ENCODE data around the gene SH3GLB2.
A peak's percentile ranks its signal among the peaks of the same experiment; 100 is the strongest.
"Not testable (repeated sequence)": the region's sequence is repeated elsewhere in the genome, so short reads cannot be mapped to it uniquely, and the experiment has no call there.

Gene SH3GLB2

DNA sequence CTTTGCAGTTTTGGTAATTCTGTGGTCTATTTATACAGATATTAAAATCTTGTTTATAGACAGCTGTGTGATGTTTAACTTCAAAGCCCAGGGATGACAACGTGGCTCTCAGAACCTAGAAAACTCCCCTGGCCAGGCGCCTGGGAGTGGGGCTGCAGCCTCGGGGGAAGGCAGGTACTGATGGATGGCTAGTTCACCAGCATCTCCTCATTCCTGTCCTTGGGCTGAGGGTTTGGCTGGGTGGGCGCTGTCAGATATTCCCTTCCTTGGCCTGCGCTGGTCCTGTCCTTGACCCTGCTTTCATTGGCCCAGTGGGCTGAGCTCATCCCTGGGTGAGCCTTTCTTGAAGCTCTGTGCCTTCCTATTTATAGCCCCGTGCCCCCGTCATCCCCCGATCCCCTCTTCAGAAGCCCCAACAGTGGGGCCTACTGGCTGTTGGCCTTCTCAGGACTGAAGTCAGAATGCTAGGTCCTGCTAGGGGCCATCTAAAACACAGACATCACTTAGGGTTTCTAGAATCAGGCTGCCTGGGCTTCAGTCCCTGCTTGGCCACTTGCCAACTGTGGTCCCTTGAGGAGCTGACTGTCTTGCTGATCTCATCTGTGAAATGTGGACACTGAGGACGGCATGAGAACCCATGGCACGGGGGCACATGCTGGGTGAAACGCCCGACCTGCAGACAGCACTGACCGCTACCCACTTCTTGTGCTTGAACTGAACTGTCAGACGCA, 20.9 kb downstream of the SH3GLB2 start:
- Histone ChIP-seq H3K27me3 (ENCODE audit: control insufficient read depth, insufficient read depth, low read length) (no peaks in the 10 kb centered on the region), H3K4me3 (ENCODE audit: low read depth, low read length) (no peak overlapping the region), H3K27ac (ENCODE audit: low read depth, low read length) (no peak overlapping the region), H3K36me3 (ENCODE audit: control insufficient read depth, insufficient read depth, low read length) (peaks cover 82% of the 10 kb centered on the region), H3K4me1 (ENCODE audit: control insufficient read depth, insufficient read depth, low read length) (no peaks in the 10 kb centered on the region), H3K9me3 (ENCODE audit: control insufficient read depth, insufficient read depth, low read length) (no peaks in the 10 kb centered on the region), H3K9ac (ENCODE audit: low read depth, low read length) (no peak overlapping the region)

DNA sequence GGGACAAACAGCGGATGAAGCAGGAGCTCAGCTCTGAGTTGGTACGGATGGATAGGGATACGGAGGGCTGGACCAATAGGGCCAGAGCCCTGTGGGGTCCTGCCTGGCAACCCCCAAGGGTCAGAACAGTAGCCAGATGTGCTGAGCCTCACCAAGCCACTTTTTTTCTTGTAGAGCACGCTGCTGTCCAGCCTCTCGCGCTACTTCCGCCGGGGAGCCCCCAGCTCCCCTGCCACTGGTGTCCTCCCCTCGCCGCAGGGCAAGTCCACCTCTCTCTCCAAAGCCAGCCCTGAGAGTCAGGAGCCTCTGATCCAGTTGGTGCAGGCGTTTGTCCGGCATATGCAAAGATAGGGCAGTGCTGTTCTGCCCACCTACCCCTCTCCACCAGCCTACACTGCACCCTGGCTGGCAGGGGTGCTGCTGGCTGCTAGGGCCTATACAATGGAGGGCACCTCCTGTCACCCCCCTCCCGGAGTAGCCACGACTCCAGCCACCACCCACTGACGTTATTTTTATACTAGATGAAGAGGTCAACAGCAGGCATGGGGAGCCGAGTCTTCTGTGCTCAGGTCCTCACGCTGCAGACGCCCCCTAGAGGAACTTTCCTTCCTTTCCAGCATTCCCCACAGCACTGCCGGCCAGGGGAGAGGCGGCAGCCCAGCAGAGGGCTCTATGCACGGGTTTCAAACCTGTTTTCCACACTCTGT, 21.6 kb downstream of the SH3GLB2 start:
- Histone ChIP-seq H3K9me3 (ENCODE audit: control insufficient read depth, insufficient read depth, low read length) (no peaks in the 10 kb centered on the region), H3K4me1 (ENCODE audit: control insufficient read depth, insufficient read depth, low read length) (no peaks in the 10 kb centered on the region), H3K36me3 (ENCODE audit: control insufficient read depth, insufficient read depth, low read length) (peaks cover 86% of the 10 kb centered on the region), H3K4me3 (ENCODE audit: low read depth, low read length) (no peak overlapping the region), H3K27me3 (ENCODE audit: control insufficient read depth, insufficient read depth, low read length) (no peaks in the 10 kb centered on the region), H3K27ac (ENCODE audit: low read depth, low read length) (peak overlapping the region; percentile 37), H3K9ac (ENCODE audit: low read depth, low read length) (no peak overlapping the region)

DNA sequence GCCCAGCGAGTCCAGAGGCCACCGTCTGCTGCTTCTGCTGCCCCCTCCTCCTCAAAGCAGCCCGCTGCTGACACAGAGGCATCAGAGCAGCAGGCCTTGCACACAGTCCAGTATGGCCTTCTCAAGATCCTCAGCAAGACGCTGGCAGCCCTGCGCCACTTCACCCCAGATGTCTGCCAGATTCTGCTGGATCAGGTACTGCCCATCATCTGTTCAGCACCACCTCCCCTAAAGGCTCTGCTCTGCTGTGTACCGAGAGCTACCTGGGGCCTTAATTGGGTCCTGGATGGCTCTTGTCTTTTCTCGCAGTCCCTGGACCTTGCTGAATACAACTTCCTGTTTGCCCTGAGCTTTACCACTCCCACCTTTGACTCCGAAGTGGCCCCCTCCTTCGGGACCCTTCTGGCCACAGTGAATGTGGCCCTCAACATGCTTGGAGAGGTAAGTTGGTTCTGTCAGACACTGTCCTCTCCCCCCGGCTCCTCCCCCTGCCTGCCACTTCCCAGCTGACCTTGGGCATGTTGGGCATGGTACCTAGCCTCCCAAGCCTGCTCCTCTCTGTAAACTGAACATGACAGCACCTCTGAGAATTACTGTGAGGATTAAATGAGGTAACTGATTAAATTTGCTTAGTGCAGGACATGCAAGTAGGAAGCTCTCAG, 22.7 kb downstream of the SH3GLB2 start:
- no peak overlapping the region for H3K9ac ChIP-seq (ENCODE audit: low read depth, low read length)
- H3K4me1 ChIP-seq (ENCODE audit: control insufficient read depth, insufficient read depth, low read length): no peaks in the 10 kb centered on the region
- H3K4me3 ChIP-seq (ENCODE audit: low read depth, low read length): no peak overlapping the region
- no peaks in the 10 kb centered on the region for H3K27me3 ChIP-seq (ENCODE audit: control insufficient read depth, insufficient read depth, low read length)
- peaks cover 84% of the 10 kb centered on the region for H3K36me3 ChIP-seq (ENCODE audit: control insufficient read depth, insufficient read depth, low read length)
- no peaks in the 10 kb centered on the region for H3K9me3 ChIP-seq (ENCODE audit: control insufficient read depth, insufficient read depth, low read length)
- no peak overlapping the region for H3K27ac ChIP-seq (ENCODE audit: low read depth, low read length)

DNA sequence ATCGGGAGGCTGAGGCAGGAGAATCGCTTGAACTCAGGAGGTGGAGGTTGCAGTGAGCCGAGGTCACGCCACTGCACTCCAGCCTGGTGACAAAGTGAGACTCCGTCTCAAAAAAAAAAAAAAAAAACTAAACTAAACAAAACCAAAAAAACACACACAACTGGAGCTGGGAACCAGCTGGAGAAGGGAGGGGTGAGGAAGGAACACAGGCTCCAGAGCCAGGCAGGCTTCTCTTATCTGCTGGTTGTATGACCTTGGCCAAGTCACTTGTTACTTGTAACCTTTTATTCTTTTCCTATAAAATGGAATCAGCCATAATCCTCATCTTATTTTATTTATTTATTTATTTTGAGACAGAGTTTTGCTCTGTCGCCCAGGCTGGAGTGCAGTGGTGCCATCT, 24.0 kb downstream of the SH3GLB2 start:
- not testable (repeated sequence) for H3K4me1 ChIP-seq (ENCODE audit: control insufficient read depth, insufficient read depth, low read length); H3K9me3 ChIP-seq (ENCODE audit: control insufficient read depth, insufficient read depth, low read length); H3K27ac ChIP-seq (ENCODE audit: low read depth, low read length); H3K9ac ChIP-seq (ENCODE audit: low read depth, low read length); H3K27me3 ChIP-seq (ENCODE audit: control insufficient read depth, insufficient read depth, low read length); H3K4me3 ChIP-seq (ENCODE audit: low read depth, low read length)
- peaks cover 86% of the 10 kb centered on the region for H3K36me3 ChIP-seq (ENCODE audit: control insufficient read depth, insufficient read depth, low read length)

DNA sequence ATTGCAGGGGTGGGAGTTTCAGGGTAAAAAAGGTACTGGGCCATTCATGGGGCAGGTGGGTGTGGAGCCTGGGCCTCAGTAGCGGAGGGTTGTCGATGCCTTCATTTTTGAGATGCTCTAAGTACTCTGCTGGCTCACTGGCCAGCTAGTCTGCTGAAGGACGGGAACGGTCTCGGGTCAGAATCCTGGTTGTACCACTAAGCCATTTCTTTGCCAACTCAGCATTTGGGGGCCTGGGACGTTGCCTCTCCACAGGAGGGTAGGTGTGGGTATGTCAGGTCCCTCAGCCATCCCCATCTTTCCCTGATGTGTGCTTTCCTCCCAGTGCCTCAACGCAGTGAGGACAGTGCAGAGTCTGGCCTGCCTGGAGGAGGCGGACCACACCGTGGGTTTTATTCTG, 25.1 kb downstream of the SH3GLB2 start:
- H3K4me3 ChIP-seq (ENCODE audit: low read depth, low read length): no peak overlapping the region
- no peaks in the 10 kb centered on the region for H3K4me1 ChIP-seq (ENCODE audit: control insufficient read depth, insufficient read depth, low read length)
- H3K9ac ChIP-seq (ENCODE audit: low read depth, low read length): no peak overlapping the region
- peaks cover 88% of the 10 kb centered on the region for H3K36me3 ChIP-seq (ENCODE audit: control insufficient read depth, insufficient read depth, low read length)
- no peaks in the 10 kb centered on the region for H3K9me3 ChIP-seq (ENCODE audit: control insufficient read depth, insufficient read depth, low read length)
- no peak overlapping the region for H3K27ac ChIP-seq (ENCODE audit: low read depth, low read length)
- H3K27me3 ChIP-seq (ENCODE audit: control insufficient read depth, insufficient read depth, low read length): no peaks in the 10 kb centered on the region

DNA sequence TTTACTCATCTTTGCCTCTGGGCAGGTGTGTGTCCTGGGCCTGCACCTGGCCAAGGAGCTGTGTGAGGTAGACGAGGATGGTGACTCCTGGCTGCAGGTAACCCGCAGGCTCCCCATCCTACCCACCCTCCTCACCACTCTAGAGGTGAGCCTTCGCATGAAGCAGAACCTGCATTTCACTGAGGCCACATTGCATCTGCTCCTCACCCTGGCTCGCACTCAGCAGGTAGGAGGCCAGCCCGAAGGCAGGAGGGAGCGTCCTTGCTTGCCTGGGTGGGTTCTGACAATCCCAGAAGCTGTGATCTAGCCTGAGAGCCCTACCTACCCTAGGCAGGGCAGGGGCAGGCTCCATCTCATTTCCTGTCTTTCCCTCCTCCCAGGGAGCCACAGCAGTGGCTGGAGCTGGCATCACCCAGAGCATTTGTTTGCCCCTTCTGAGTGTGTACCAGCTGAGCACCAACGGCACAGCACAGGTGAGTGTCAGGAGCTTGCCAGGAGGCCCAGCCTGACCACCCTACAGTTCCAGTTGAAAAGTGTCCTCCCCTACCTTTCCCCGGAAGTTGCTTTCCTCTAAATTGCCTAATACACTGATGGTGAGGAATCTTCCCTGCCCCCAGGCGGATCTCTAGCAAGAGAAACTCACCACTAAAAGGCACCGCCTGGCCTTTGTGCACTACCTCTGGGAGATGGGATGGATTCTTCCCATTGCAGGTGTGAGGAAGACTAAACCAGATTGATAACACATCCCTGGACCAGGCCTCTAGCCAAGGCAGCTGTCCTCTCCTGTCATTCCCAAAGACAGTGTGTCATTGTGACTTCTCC, 26.4 kb downstream of the SH3GLB2 start:
- Histone ChIP-seq H3K36me3 (ENCODE audit: control insufficient read depth, insufficient read depth, low read length) (peaks cover 86% of the 10 kb centered on the region), H3K27ac (ENCODE audit: low read depth, low read length) (no peak overlapping the region), H3K4me3 (ENCODE audit: low read depth, low read length) (no peak overlapping the region), H3K9ac (ENCODE audit: low read depth, low read length) (no peak overlapping the region), H3K9me3 (ENCODE audit: control insufficient read depth, insufficient read depth, low read length) (no peaks in the 10 kb centered on the region), H3K4me1 (ENCODE audit: control insufficient read depth, insufficient read depth, low read length) (no peaks in the 10 kb centered on the region), H3K27me3 (ENCODE audit: control insufficient read depth, insufficient read depth, low read length) (no peaks in the 10 kb centered on the region)

DNA sequence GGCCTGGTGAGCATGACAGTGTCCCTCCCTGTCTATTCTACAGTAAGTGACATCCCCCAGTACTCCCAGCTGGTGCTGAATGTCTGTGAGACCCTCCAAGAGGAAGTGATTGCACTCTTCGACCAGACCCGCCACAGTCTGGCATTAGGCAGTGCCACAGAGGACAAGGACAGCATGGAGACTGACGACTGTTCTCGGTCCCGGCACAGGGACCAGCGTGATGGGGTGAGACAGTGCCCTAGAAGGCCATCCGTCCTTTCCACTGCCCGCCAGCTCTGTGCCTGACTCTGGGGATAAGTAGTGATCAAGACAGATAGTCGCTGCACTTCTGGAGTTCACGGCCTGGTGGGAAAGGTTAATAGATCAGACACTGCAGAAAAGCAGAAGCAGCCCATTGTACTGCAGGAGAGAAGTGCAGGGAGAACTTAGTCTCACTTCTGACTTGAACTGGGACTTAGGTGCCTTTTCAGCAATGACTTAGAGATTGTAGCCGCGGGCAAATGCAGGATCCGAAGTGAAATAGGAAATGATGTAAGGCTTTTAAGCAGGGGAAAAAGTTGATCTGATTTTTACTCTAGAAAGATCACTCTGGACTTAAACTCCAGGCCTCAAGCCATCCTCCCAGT, 28.4 kb downstream of the SH3GLB2 start:
- Histone ChIP-seq H3K9ac (ENCODE audit: low read depth, low read length) (no peak overlapping the region), H3K4me1 (ENCODE audit: control insufficient read depth, insufficient read depth, low read length) (no peaks in the 10 kb centered on the region), H3K4me3 (ENCODE audit: low read depth, low read length) (no peak overlapping the region), H3K27ac (ENCODE audit: low read depth, low read length) (no peak overlapping the region), H3K36me3 (ENCODE audit: control insufficient read depth, insufficient read depth, low read length) (peaks cover 84% of the 10 kb centered on the region), H3K27me3 (ENCODE audit: control insufficient read depth, insufficient read depth, low read length) (no peaks in the 10 kb centered on the region), H3K9me3 (ENCODE audit: control insufficient read depth, insufficient read depth, low read length) (no peaks in the 10 kb centered on the region)

DNA sequence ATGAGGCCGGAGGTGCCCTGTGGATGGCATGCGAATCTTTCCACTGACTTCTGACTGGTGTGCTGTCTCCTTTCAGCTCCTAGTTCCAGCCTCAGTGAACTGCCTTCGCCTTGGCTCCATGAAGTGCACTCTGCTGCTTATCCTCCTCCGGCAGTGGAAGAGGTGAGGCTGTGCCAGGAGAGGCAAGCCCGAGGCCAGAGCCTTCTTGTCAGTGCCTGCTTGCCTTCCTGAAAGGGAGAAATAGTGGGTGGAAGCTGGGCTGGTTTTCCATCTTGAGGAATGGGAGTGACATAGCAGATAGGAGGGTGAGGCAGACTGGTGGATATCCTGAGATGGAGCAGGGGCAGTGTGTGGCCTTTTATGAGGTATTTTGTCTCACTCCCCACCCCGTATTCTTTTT, 29.7 kb downstream of the SH3GLB2 start:
- Histone ChIP-seq H3K4me3 (ENCODE audit: low read depth, low read length) (no peak overlapping the region), H3K9ac (ENCODE audit: low read depth, low read length) (no peak overlapping the region), H3K36me3 (ENCODE audit: control insufficient read depth, insufficient read depth, low read length) (peaks cover 93% of the 10 kb centered on the region), H3K27me3 (ENCODE audit: control insufficient read depth, insufficient read depth, low read length) (no peaks in the 10 kb centered on the region), H3K27ac (ENCODE audit: low read depth, low read length) (no peak overlapping the region), H3K9me3 (ENCODE audit: control insufficient read depth, insufficient read depth, low read length) (no peaks in the 10 kb centered on the region), H3K4me1 (ENCODE audit: control insufficient read depth, insufficient read depth, low read length) (no peaks in the 10 kb centered on the region)

DNA sequence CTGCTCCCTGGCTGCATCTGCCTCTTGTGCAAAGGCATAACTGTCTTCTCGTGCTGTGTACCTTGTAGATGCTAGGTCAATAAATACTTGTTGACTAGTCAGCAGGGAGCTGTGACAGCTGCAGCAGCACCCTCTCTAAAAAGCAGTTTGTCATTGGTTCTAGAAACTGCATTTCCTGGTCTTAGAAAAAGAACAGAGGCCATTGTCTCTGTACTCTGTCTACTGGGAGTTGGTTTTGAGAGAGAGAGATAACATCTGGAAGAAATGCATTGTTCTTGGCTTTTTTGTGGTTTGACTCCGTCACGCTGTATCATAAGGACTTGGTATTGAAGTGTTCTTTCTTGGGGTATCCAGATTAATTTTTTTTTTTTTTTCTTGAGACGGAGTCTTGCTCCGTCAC, 32.3 kb downstream of the SH3GLB2 start:
- Histone ChIP-seq H3K9me3 (ENCODE audit: control insufficient read depth, insufficient read depth, low read length) (no peaks in the 10 kb centered on the region), H3K36me3 (ENCODE audit: control insufficient read depth, insufficient read depth, low read length) (peaks cover 88% of the 10 kb centered on the region), H3K9ac (ENCODE audit: low read depth, low read length) (no peak overlapping the region), H3K4me1 (ENCODE audit: control insufficient read depth, insufficient read depth, low read length) (no peaks in the 10 kb centered on the region), H3K27ac (ENCODE audit: low read depth, low read length) (no peak overlapping the region), H3K27me3 (ENCODE audit: control insufficient read depth, insufficient read depth, low read length) (no peaks in the 10 kb centered on the region), H3K4me3 (ENCODE audit: low read depth, low read length) (no peak overlapping the region)

DNA sequence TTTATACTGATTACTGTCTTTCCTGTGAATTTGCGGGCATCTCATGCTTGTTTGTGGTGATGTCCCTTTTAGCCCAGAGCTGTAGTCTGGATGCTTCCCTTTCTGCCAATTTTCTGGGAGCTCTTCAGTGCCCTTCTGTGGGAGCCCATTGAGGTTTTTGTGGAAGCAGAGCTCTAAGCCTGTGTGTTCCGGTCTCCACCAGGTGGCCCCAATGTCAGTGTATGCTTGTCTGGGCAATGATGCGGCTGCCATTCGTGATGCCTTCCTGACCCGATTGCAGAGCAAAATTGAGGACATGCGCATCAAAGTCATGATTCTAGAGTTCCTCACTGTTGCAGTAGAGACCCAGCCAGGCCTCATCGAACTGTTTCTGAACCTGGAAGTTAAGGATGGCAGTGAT, 35.1 kb downstream of the SH3GLB2 start:
- peaks cover 83% of the 10 kb centered on the region for H3K36me3 ChIP-seq (ENCODE audit: control insufficient read depth, insufficient read depth, low read length)
- H3K27ac ChIP-seq (ENCODE audit: low read depth, low read length): no peak overlapping the region
- H3K4me1 ChIP-seq (ENCODE audit: control insufficient read depth, insufficient read depth, low read length): no peaks in the 10 kb centered on the region

More for the DNA sequence above, 35.1 kb downstream of the SH3GLB2 start:
- H3K4me3 ChIP-seq (ENCODE audit: low read depth, low read length): no peak overlapping the region
- H3K9me3 ChIP-seq (ENCODE audit: control insufficient read depth, insufficient read depth, low read length): no peaks in the 10 kb centered on the region
- H3K27me3 ChIP-seq (ENCODE audit: control insufficient read depth, insufficient read depth, low read length): no peaks in the 10 kb centered on the region
- H3K9ac ChIP-seq (ENCODE audit: low read depth, low read length): no peak overlapping the region
